OCI-LY1 (cell line): ENCODE results near the gene CEP135.

Experiments
- CTCF ChIP-seq: fragments of 200-600 bp; sonication (generic), shearing (Covaris generic); IDR thresholded peaks from 2 replicates; pipeline ENCODE4 v1.5.1; 2017; ENCODE audit warnings: mild to moderate bottlenecking, antibody characterized with exemption, low read length, moderate library complexity, mixed read lengths
- EZH2 ChIP-seq: fragments of 200-600 bp; sonication (generic), shearing (Covaris generic); IDR thresholded peaks from 2 replicates; pipeline ENCODE4 v1.8.0; 2017; ENCODE audit warnings: borderline replicate concordance, mixed run types, mild to moderate bottlenecking, antibody characterized with exemption, low read length, moderate library complexity, mixed read lengths

GRCh38 chr4:55926610-55927009 is 22.1 kb upstream of the CEP135 start:
- TF ChIP-seq EZH2 (no peak), CTCF (no peak)
